HEK293 (cell line): ENCODE measurements around the gene AGPAT4.

ENCODE experiments used
- CTCF ChIA-PET: fragments of 350-600 bp; formaldehyde crosslinking; extraction: SDS; loops from one replicate; lab custom pipeline; 2021; ENCODE audit warnings: antibody characterized with exemption; lab: Yijun Ruan, JAX
- POLR2A ChIA-PET: fragments of 300-600 bp; formaldehyde crosslinking; extraction: SDS; loops from one replicate; lab custom pipeline; 2020; ENCODE audit warnings: antibody characterized with exemption, inconsistent platforms; lab: Yijun Ruan, JAX
- H3K27ac ChIP-seq: fragments of 200-500 bp; sonication (Bioruptor generic); 2 replicates; pipeline ENCODE4 v1.5.1; 2014; ENCODE audit warnings: low read depth, low read length, control low read depth, inconsistent platforms; ENCODE audit errors: extremely low read depth
- H3K36me3 ChIP-seq, 2 experiments: fragments of 200-500 bp in 1 of 2; sonication (Bioruptor generic) in 1 of 2; 1 replicate in 1 of 2; 2 replicates in 1 of 2; pipeline ENCODE4 v1.5.1; 2014 to 2017; ENCODE audit warnings: inconsistent platforms in 2 of 2, low read length in 2 of 2; ENCODE audit not compliant: control insufficient read depth in 2 of 2, insufficient read depth in 1 of 2
- H3K4me1 ChIP-seq: fragments of 200-500 bp; sonication (Bioruptor generic); 2 replicates; pipeline ENCODE4 v1.5.1; 2014; ENCODE audit warnings: mild to moderate bottlenecking, low read length, inconsistent platforms; ENCODE audit not compliant: control insufficient read depth, insufficient read depth
- H3K4me3 ChIP-seq: 2 replicates; pipeline ENCODE4 v1.5.1; 2011; ENCODE audit warnings: low read depth, mild to moderate bottlenecking, control low read depth, low read length, moderate library complexity
- H3K9me3 ChIP-seq: fragments of 200-500 bp; sonication (Bioruptor generic); 2 replicates; pipeline ENCODE4 v1.5.1; 2014; ENCODE audit warnings: low read depth, low read length, inconsistent platforms; ENCODE audit not compliant: control insufficient read depth, insufficient read depth
- HOXA7 ChIP-seq: sonication (generic); formaldehyde crosslinking; IDR thresholded peaks from 2 replicates; pipeline ENCODE4 v1.8.1; 2022; ENCODE audit warnings: missing genetic modification reagents, borderline replicate concordance
- HOXC10 ChIP-seq: sonication (generic); formaldehyde crosslinking; IDR thresholded peaks from 2 replicates; pipeline ENCODE4 v1.8.1; 2023; ENCODE audit warnings: mild to moderate bottlenecking, missing genetic modification reagents
- SCRT1 ChIP-seq: fragments of 450-650 bp; formaldehyde crosslinking; IDR thresholded peaks from 2 replicates; pipeline ENCODE4 v1.5.1; 2016; ENCODE audit warnings: missing biosample characterization, missing genetic modification characterization, borderline replicate concordance
- SP7 ChIP-seq: fragments of 450-650 bp; formaldehyde crosslinking; IDR thresholded peaks from 2 replicates; pipeline ENCODE4 v1.5.1; 2016; ENCODE audit warnings: missing biosample characterization, missing genetic modification characterization
- YY1 ChIP-seq: fragments of 450-650 bp; formaldehyde crosslinking; IDR thresholded peaks from 2 replicates; pipeline ENCODE4 v1.5.1; 2018; ENCODE audit warnings: missing biosample characterization, missing genetic modification characterization
- ZBTB20 ChIP-seq: fragments of 450-650 bp; formaldehyde crosslinking; IDR thresholded peaks from 2 replicates; pipeline ENCODE4 v1.5.1; 2016; ENCODE audit warnings: missing biosample characterization, missing genetic modification characterization
- ZNF155 ChIP-seq: fragments of 450-650 bp; formaldehyde crosslinking; IDR thresholded peaks from 2 replicates; pipeline ENCODE4 v1.5.1; 2016; ENCODE audit warnings: missing biosample characterization, missing genetic modification characterization
- ZNF366 ChIP-seq: fragments of 450-650 bp; formaldehyde crosslinking; conservative IDR thresholded peaks from 2 replicates; pipeline ENCODE4 v1.5.1; 2016; ENCODE audit warnings: missing biosample characterization, missing genetic modification characterization
- ZNF501 ChIP-seq: fragments of 450-650 bp; formaldehyde crosslinking; IDR thresholded peaks from 2 replicates; pipeline ENCODE4 v1.5.1; 2016; ENCODE audit warnings: missing biosample characterization, missing genetic modification characterization
- ZNF510 ChIP-seq: fragments of 450-650 bp; formaldehyde crosslinking; IDR thresholded peaks from 2 replicates; pipeline ENCODE4 v1.5.1; 2018; ENCODE audit warnings: mild to moderate bottlenecking, missing genetic modification characterization, missing biosample characterization; ENCODE audit not compliant: insufficient replicate concordance
- ZNF555 ChIP-seq: fragments of 450-650 bp; formaldehyde crosslinking; conservative IDR thresholded peaks from 2 replicates; pipeline ENCODE4 v1.5.1; 2017; ENCODE audit warnings: missing biosample characterization, mild to moderate bottlenecking, missing genetic modification characterization, inconsistent platforms
- ZNF610 ChIP-seq: fragments of 450-650 bp; formaldehyde crosslinking; IDR thresholded peaks from 2 replicates; pipeline ENCODE4 v1.5.1; 2016; ENCODE audit warnings: missing biosample characterization, missing genetic modification characterization, borderline replicate concordance
- ZNF624 ChIP-seq: fragments of 450-650 bp; formaldehyde crosslinking; IDR thresholded peaks from 2 replicates; pipeline ENCODE4 v1.5.1; 2017; ENCODE audit warnings: missing biosample characterization, missing genetic modification characterization
- ZNF747 ChIP-seq: fragments of 450-650 bp; formaldehyde crosslinking; IDR thresholded peaks from 2 replicates; pipeline ENCODE4 v1.5.1; 2016; ENCODE audit warnings: missing biosample characterization, missing genetic modification characterization
- ZNF785 ChIP-seq: fragments of 450-650 bp; formaldehyde crosslinking; IDR thresholded peaks from 2 replicates; pipeline ENCODE4 v1.5.1; 2016; ENCODE audit warnings: missing biosample characterization, missing genetic modification characterization
- TF ChIP-seq, protein P1 (sequence below): fragments of 450-650 bp; formaldehyde crosslinking; IDR thresholded peaks from 2 replicates; pipeline ENCODE4 v1.5.1; 2016; ENCODE audit warnings: missing biosample characterization, missing genetic modification characterization
- TF ChIP-seq, protein P2 (sequence below): fragments of 450-650 bp; formaldehyde crosslinking; IDR thresholded peaks from 2 replicates; pipeline ENCODE4 v1.5.1; 2016; ENCODE audit warnings: missing biosample characterization, missing genetic modification characterization
- TF ChIP-seq, protein P3 (sequence below): fragments of 450-650 bp; formaldehyde crosslinking; IDR thresholded peaks from 2 replicates; pipeline ENCODE4 v1.5.1; 2016; ENCODE audit warnings: missing biosample characterization, missing genetic modification characterization
- TF ChIP-seq, protein P4 (sequence below): fragments of 450-650 bp; formaldehyde crosslinking; IDR thresholded peaks from 2 replicates; pipeline ENCODE4 v1.5.1; 2016; ENCODE audit warnings: missing biosample characterization, missing genetic modification characterization

The AGPAT4 gene

DNA sequence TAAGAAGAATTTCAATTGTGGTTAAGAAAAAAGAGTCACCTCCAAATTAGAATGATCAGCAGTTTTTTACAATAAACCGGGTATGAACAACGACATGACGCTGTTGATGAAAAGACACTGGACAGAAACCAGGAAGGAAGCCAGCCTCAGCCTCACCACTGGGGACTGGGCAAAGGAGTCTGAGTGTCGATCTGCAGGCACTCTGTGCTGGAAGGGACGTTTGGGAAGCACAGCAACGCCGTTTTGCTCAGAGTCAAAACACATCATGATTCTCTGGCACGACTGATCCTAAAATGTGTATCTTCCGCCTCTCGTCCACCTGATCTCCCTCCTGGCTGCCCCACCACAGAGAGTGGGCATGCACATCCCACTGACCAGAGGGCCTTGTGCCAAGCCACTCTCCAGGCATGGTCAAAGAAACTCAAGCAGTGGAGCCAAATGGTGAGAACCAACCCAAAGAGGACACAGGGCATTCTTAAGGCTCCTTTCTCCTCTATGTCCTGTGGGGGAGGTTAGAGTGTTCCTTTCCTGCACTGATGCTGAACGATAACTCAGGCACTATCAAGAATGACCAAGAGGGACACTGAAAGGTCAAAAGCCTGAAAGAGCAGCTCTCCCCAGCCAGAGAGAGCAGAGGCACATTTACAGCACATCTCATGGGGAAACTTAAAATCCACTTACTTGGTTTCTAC, 68.8 kb downstream of the AGPAT4 start:
- Histone ChIP-seq H3K9me3 (no peaks in the 10 kb centered on the region), H3K27ac (no peak overlapping the region), H3K4me3 (no peak overlapping the region), H3K4me1 (no peaks in the 10 kb centered on the region), H3K36me3 (no peaks in the 10 kb centered on the region)
- TF ChIP-seq ZNF510 (tag by site-specific recombination): no peak
- TF ChIP-seq HOXC10: no peak
- no peak for TF ChIP-seq ZNF501 (tag by site-specific recombination)
- TF ChIP-seq SCRT1: no peak
- no peak for TF ChIP-seq ZBTB20 (tag by site-specific recombination)
- no peak for TF ChIP-seq YY1
- no peak for TF ChIP-seq SP7 (tag by site-specific recombination)
- TF ChIP-seq, protein P1, sequence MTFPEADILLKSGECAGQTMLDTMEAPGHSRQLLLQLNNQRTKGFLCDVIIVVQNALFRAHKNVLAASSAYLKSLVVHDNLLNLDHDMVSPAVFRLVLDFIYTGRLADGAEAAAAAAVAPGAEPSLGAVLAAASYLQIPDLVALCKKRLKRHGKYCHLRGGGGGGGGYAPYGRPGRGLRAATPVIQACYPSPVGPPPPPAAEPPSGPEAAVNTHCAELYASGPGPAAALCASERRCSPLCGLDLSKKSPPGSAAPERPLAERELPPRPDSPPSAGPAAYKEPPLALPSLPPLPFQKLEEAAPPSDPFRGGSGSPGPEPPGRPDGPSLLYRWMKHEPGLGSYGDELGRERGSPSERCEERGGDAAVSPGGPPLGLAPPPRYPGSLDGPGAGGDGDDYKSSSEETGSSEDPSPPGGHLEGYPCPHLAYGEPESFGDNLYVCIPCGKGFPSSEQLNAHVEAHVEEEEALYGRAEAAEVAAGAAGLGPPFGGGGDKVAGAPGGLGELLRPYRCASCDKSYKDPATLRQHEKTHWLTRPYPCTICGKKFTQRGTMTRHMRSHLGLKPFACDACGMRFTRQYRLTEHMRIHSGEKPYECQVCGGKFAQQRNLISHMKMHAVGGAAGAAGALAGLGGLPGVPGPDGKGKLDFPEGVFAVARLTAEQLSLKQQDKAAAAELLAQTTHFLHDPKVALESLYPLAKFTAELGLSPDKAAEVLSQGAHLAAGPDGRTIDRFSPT: no peak
- no peak for TF ChIP-seq ZNF747 (tag by site-specific recombination)
- TF ChIP-seq ZNF610 (tag by site-specific recombination): no peak
- TF ChIP-seq HOXA7 (CRISPR knock-in tag): no peak
- no peak for TF ChIP-seq ZNF785
- TF ChIP-seq, protein P2, sequence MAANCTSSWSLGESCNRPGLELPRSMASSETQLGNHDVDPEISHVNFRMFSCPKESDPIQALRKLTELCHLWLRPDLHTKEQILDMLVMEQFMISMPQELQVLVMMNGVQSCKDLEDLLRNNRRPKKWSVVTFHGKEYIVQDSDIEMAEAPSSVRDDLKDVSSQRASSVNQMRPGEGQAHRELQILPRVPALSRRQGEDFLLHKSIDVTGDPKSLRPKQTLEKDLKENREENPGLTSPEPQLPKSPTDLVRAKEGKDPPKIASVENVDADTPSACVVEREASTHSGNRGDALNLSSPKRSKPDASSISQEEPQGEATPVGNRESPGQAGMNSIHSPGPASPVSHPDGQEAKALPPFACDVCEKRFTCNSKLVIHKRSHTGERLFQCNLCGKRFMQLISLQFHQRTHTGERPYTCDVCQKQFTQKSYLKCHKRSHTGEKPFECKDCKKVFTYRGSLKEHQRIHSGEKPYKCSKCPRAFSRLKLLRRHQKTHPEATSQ (tag by site-specific recombination): no peak
- no peak for TF ChIP-seq ZNF366 (tag by site-specific recombination)
- TF ChIP-seq, protein P3, sequence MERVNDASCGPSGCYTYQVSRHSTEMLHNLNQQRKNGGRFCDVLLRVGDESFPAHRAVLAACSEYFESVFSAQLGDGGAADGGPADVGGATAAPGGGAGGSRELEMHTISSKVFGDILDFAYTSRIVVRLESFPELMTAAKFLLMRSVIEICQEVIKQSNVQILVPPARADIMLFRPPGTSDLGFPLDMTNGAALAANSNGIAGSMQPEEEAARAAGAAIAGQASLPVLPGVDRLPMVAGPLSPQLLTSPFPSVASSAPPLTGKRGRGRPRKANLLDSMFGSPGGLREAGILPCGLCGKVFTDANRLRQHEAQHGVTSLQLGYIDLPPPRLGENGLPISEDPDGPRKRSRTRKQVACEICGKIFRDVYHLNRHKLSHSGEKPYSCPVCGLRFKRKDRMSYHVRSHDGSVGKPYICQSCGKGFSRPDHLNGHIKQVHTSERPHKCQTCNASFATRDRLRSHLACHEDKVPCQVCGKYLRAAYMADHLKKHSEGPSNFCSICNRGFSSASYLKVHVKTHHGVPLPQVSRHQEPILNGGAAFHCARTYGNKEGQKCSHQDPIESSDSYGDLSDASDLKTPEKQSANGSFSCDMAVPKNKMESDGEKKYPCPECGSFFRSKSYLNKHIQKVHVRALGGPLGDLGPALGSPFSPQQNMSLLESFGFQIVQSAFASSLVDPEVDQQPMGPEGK: no peak
- TF ChIP-seq ZNF624: no peak
- TF ChIP-seq, protein P4, sequence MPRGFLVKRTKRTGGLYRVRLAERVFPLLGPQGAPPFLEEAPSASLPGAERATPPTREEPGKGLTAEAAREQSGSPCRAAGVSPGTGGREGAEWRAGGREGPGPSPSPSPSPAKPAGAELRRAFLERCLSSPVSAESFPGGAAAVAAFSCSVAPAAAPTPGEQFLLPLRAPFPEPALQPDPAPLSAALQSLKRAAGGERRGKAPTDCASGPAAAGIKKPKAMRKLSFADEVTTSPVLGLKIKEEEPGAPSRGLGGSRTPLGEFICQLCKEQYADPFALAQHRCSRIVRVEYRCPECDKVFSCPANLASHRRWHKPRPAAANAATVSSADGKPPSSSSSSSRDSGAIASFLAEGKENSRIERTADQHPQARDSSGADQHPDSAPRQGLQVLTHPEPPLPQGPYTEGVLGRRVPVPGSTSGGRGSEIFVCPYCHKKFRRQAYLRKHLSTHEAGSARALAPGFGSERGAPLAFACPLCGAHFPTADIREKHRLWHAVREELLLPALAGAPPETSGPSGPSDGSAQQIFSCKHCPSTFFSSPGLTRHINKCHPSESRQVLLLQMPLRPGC (tag by site-specific recombination): no peak
- no peak for TF ChIP-seq ZNF555
- no peak for TF ChIP-seq ZNF155 (tag by site-specific recombination)
- ChIA-PET CTCF (no interaction called here), POLR2A (no interaction called here)
